HepG2 (cell line): ENCODE data around the gene TMTC2.

Experiments used
- MNT ChIP-seq: fragments of 450-650 bp; IDR thresholded peaks from 2 replicates; pipeline ENCODE4 v1.6.1; 2016
- POLR2AphosphoS5 ChIP-seq: IDR thresholded peaks from 2 replicates; pipeline ENCODE4 v1.6.1; 2012; ENCODE audit warnings: low read depth, low read length
- SRSF9 ChIP-seq: fragments of 200-400 bp; formaldehyde crosslinking; IDR thresholded peaks from 2 replicates; pipeline ENCODE4 v1.6.1; 2018; ENCODE audit warnings: borderline replicate concordance, mild to moderate bottlenecking, low read depth, low read length; ENCODE audit not compliant: insufficient read depth, poor library complexity, severe bottlenecking
- ZNF777 ChIP-seq: sonication (generic); formaldehyde crosslinking; IDR thresholded peaks from 2 replicates; pipeline ENCODE4 v1.4.0; 2020; ENCODE audit warnings: missing genetic modification reagents

GRCh38 chr12:82682326-82682725 is 4.4 kb upstream of the TMTC2 start:
- TF ChIP-seq POLR2AphosphoS5 = no peak
- TF ChIP-seq SRSF9 = no peak
- TF ChIP-seq ZNF777 (CRISPR knock-in tag) = no peak
- no peak for TF ChIP-seq MNT
